Neural cell (in vitro differentiated cells): Measurements from ENCODE around the gene ARMC9. TPM values are rescaled to one million over a fixed set of nuclear protein-coding genes. Genes with fewer than 3 reads are reported as not detected.

ENCODE experiments used
- H2AFZ ChIP-seq: fragments of 200-600, 300-800 bp; sonication (generic), shearing (Covaris generic); 2 replicates; pipeline ENCODE4 v1.6.0; 2014; ENCODE audit warnings: low read depth, mild to moderate bottlenecking, antibody characterized with exemption, low read length, moderate library complexity
- H3F3A ChIP-seq: fragments of 200-600 bp; shearing (Covaris generic); 2 replicates; pipeline ENCODE4 v1.6.1; 2016; ENCODE audit warnings: mild to moderate bottlenecking, moderate library complexity, mixed read lengths, antibody characterized with exemption, low read length; ENCODE audit not compliant: insufficient read depth, poor library complexity, severe bottlenecking
- H3K27ac ChIP-seq: fragments of 200-600, 300-800 bp; sonication (generic), shearing (Covaris generic); 2 replicates; pipeline ENCODE4 v1.5.1; 2014; ENCODE audit warnings: mild to moderate bottlenecking, low read length, moderate library complexity
- H3K27me3 ChIP-seq: fragments of 300-800, 200-600 bp; sonication (generic), shearing (Covaris generic); 2 replicates; pipeline ENCODE4 v1.6.0; 2014; ENCODE audit warnings: mild to moderate bottlenecking, low read depth, low read length, moderate library complexity; ENCODE audit not compliant: insufficient read depth
- H3K36me3 ChIP-seq: fragments of 300-800, 200-600 bp; sonication (generic), shearing (Covaris generic); 2 replicates; pipeline ENCODE4 v1.5.1; 2014; ENCODE audit warnings: mild to moderate bottlenecking, antibody characterized with exemption, low read length, moderate library complexity; ENCODE audit not compliant: insufficient read depth
- H3K4me2 ChIP-seq: fragments of 300-800, 200-600 bp; sonication (generic), shearing (Covaris generic); 2 replicates; pipeline ENCODE4 v1.6.0; 2014; ENCODE audit warnings: mild to moderate bottlenecking, low read length
- H3K4me3 ChIP-seq: fragments of 300-800, 200-600 bp; sonication (generic), shearing (Covaris generic); 2 replicates; pipeline ENCODE4 v1.5.1; 2014; ENCODE audit warnings: mild to moderate bottlenecking, low read length, moderate library complexity
- H3K79me2 ChIP-seq: fragments of 200-600 bp; shearing (Covaris generic); replicated peaks from 2 replicates; pipeline ENCODE4 v1.6.0; 2014; ENCODE audit warnings: mild to moderate bottlenecking, low read length, moderate library complexity; ENCODE audit not compliant: insufficient read depth
- H3K9ac ChIP-seq: fragments of 300-800, 200-600 bp; sonication (generic), shearing (Covaris generic); 2 replicates; pipeline ENCODE4 v1.6.1; 2016; ENCODE audit warnings: mild to moderate bottlenecking, low read length, mixed read lengths
- H3K9me2 ChIP-seq: fragments of 200-600 bp; shearing (Covaris generic); 2 replicates; pipeline ENCODE4 v1.6.1; 2016; ENCODE audit warnings: mild to moderate bottlenecking, low read length, mixed read lengths; ENCODE audit not compliant: insufficient read depth
- H3K9me3 ChIP-seq: fragments of 200-600, 300-800 bp; sonication (generic), shearing (Covaris generic); 2 replicates; pipeline ENCODE4 v1.6.1; 2016; ENCODE audit warnings: mild to moderate bottlenecking, mixed run types, low read length, moderate library complexity, mixed read lengths
- H4K20me1 ChIP-seq: fragments of 200-600 bp; shearing (Covaris generic); 2 replicates; pipeline ENCODE4 v1.6.1; 2016; ENCODE audit warnings: mild to moderate bottlenecking, mixed run types; ENCODE audit not compliant: insufficient read depth
- EP300 ChIP-seq: fragments of 450-650 bp; conservative IDR thresholded peaks from 2 replicates; pipeline ENCODE4 v1.6.1; 2014; ENCODE audit warnings: antibody characterized with exemption, mild to moderate bottlenecking, moderate library complexity; ENCODE audit not compliant: poor library complexity, severe bottlenecking
- EZH2 ChIP-seq: fragments of 200-600, 300-800 bp; shearing (Covaris generic), sonication (generic); IDR thresholded peaks from 2 replicates; pipeline ENCODE4 v1.6.1; 2014; ENCODE audit warnings: antibody characterized with exemption, low read length, borderline replicate concordance, mild to moderate bottlenecking; ENCODE audit not compliant: insufficient read depth, poor library complexity, severe bottlenecking
- MXI1 ChIP-seq: fragments of 450-650 bp; conservative IDR thresholded peaks from 2 replicates; pipeline ENCODE4 v1.6.1; 2014; ENCODE audit warnings: antibody characterized with exemption, mild to moderate bottlenecking; ENCODE audit not compliant: poor library complexity, severe bottlenecking
- POLR2AphosphoS5 ChIP-seq: IDR thresholded peaks from 2 replicates; pipeline ENCODE4 v1.6.1; 2012
- RAD21 ChIP-seq: fragments of 450-650 bp; conservative IDR thresholded peaks from 2 replicates; pipeline ENCODE4 v1.6.1; 2014; ENCODE audit warnings: antibody characterized with exemption, mild to moderate bottlenecking, moderate library complexity
- SMC3 ChIP-seq: fragments of 450-650 bp; conservative IDR thresholded peaks from 2 replicates; pipeline ENCODE4 v1.6.1; 2014; ENCODE audit warnings: antibody characterized with exemption, mild to moderate bottlenecking, moderate library complexity; ENCODE audit not compliant: poor library complexity
- TAF1 ChIP-seq: IDR thresholded peaks from 2 replicates; pipeline ENCODE4 v1.6.1; 2012; ENCODE audit warnings: low read depth
- polyA plus RNA-seq: library from polyadenylated mRNA; depleted of rRNA; stranded (reverse); fragments of >200 nt; gene quantifications from 2 replicates; pipeline ENCODE4 v1.2.3, GENCODE V29; 2014
- TF ChIP-seq, protein P1 (sequence below): IDR thresholded peaks from 2 replicates; pipeline ENCODE4 v1.6.1; 2012; ENCODE audit warnings: borderline replicate concordance
- TF ChIP-seq, protein P2 (sequence below): fragments of 450-650 bp; IDR thresholded peaks from 2 replicates; pipeline ENCODE4 v1.5.1; 2014; ENCODE audit warnings: antibody characterized with exemption, mild to moderate bottlenecking, moderate library complexity; ENCODE audit not compliant: poor library complexity, severe bottlenecking

Gene ARMC9
- polyA plus RNA-seq, 1 donor from 2014 or later: 13.9 TPM

DNA sequence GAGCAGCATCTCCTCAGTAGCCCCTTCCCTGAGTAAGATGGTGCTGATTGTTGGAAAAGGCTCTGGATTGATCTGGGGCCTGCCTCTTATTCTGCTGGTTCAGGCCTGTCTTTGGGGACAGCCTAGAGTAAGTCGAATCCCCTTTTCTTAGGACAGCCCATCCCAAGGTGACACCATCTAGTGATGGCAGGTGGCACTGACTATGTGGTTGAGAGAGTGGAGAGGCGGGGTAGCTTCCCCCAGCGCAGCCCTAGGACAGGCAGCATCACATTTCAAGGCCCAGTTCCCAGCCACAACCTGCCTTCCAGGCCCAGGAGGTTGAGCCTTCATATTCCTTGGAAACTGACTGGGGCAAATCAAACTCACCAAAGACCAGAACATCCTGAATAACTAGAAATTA lies 128.0 kb downstream of the ARMC9 start:
- Histone ChIP-seq H3K79me2 (no peaks in the 10 kb centered on the region), H3K4me3 (no peak overlapping the region), H4K20me1 (no peaks in the 10 kb centered on the region), H3K9me2 (no peaks in the 10 kb centered on the region), H3K9ac (no peak overlapping the region), H3F3A (no peaks in the 10 kb centered on the region), H3K9me3 (no peaks in the 10 kb centered on the region), H3K27ac (no peak overlapping the region), H3K4me2 (no peak overlapping the region), H3K36me3 (no peaks in the 10 kb centered on the region), H3K27me3 (no peaks in the 10 kb centered on the region), H2AFZ (no peak overlapping the region)
- TF ChIP-seq TAF1 (no peak), MXI1 (no peak), SMC3 (no peak), POLR2AphosphoS5 (no peak)

DNA sequence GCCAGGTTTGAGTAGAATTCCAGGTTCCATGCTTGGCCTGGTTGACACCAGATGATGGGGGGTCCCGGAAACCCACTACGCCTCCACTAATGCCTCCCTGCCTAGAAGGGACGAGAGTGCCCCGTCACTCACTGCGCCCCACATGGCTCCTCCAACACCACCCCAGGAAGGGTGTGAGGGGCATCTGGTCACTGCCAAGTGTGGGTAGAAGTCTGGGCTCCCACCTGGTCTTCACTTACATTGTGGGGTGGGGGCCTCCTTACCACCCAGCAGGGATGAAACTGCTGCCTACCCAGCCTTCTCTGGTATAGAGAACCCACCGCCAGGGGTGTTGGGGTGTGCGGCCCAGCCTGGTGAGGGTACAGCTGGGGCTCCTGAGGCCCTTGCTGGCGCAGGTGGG lies 131.9 kb downstream of the ARMC9 start:
- Histone ChIP-seq H3K27ac (no peak overlapping the region), H3K9ac (no peak overlapping the region), H3F3A (no peaks in the 10 kb centered on the region), H3K79me2 (no peaks in the 10 kb centered on the region), H3K9me2 (no peaks in the 10 kb centered on the region), H3K36me3 (no peaks in the 10 kb centered on the region), H4K20me1 (no peaks in the 10 kb centered on the region), H2AFZ (no peak overlapping the region), H3K4me3 (no peak overlapping the region), H3K4me2 (no peak overlapping the region), H3K9me3 (no peaks in the 10 kb centered on the region), H3K27me3 (no peaks in the 10 kb centered on the region)
- TF ChIP-seq MXI1 (no peak), RAD21 (no peak), POLR2AphosphoS5 (no peak), EP300 (no peak), EZH2 (no peak), TAF1 (no peak), SMC3 (no peak)
- TF ChIP-seq, protein P1, sequence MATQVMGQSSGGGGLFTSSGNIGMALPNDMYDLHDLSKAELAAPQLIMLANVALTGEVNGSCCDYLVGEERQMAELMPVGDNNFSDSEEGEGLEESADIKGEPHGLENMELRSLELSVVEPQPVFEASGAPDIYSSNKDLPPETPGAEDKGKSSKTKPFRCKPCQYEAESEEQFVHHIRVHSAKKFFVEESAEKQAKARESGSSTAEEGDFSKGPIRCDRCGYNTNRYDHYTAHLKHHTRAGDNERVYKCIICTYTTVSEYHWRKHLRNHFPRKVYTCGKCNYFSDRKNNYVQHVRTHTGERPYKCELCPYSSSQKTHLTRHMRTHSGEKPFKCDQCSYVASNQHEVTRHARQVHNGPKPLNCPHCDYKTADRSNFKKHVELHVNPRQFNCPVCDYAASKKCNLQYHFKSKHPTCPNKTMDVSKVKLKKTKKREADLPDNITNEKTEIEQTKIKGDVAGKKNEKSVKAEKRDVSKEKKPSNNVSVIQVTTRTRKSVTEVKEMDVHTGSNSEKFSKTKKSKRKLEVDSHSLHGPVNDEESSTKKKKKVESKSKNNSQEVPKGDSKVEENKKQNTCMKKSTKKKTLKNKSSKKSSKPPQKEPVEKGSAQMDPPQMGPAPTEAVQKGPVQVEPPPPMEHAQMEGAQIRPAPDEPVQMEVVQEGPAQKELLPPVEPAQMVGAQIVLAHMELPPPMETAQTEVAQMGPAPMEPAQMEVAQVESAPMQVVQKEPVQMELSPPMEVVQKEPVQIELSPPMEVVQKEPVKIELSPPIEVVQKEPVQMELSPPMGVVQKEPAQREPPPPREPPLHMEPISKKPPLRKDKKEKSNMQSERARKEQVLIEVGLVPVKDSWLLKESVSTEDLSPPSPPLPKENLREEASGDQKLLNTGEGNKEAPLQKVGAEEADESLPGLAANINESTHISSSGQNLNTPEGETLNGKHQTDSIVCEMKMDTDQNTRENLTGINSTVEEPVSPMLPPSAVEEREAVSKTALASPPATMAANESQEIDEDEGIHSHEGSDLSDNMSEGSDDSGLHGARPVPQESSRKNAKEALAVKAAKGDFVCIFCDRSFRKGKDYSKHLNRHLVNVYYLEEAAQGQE: no peak
- TF ChIP-seq, protein P2, sequence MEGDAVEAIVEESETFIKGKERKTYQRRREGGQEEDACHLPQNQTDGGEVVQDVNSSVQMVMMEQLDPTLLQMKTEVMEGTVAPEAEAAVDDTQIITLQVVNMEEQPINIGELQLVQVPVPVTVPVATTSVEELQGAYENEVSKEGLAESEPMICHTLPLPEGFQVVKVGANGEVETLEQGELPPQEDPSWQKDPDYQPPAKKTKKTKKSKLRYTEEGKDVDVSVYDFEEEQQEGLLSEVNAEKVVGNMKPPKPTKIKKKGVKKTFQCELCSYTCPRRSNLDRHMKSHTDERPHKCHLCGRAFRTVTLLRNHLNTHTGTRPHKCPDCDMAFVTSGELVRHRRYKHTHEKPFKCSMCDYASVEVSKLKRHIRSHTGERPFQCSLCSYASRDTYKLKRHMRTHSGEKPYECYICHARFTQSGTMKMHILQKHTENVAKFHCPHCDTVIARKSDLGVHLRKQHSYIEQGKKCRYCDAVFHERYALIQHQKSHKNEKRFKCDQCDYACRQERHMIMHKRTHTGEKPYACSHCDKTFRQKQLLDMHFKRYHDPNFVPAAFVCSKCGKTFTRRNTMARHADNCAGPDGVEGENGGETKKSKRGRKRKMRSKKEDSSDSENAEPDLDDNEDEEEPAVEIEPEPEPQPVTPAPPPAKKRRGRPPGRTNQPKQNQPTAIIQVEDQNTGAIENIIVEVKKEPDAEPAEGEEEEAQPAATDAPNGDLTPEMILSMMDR: no peak

DNA sequence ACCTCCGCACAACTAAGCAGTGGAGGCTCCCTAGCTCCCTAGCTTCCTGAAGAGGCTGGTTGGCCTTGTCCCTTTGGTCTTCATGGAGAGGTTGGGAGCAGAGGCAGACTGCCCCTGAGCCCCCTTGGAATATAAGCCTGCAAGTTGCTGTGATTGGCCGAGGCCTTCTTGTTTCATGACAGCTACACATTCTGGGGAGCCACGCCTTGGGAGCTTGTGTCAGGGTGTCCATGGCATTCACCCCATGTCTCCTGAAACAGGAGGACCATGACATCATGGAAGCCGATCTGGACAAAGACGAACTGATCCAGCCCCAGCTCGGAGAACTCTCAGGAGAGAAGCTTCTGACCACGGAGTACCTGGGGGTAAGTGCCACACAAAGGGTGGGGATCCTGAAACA lies 133.1 kb downstream of the ARMC9 start:
- no peak for TF ChIP-seq TAF1
- no peak for TF ChIP-seq SMC3
- H4K20me1 ChIP-seq: no peaks in the 10 kb centered on the region
- H3K9me2 ChIP-seq: no peaks in the 10 kb centered on the region
- no peaks in the 10 kb centered on the region for H3K27me3 ChIP-seq
- no peak overlapping the region for H2AFZ ChIP-seq
- H3K27ac ChIP-seq: no peak overlapping the region
- H3K9me3 ChIP-seq: no peaks in the 10 kb centered on the region
- no peaks in the 10 kb centered on the region for H3K36me3 ChIP-seq
- H3F3A ChIP-seq: no peaks in the 10 kb centered on the region
- H3K79me2 ChIP-seq: no peaks in the 10 kb centered on the region
- no peak overlapping the region for H3K4me3 ChIP-seq
- no peak overlapping the region for H3K4me2 ChIP-seq
- no peak overlapping the region for H3K9ac ChIP-seq
